ENCODE results near the gene KCNG4.

KCNG4 gene

GRCh38 chr16:84181144-84181915 lies 58.5 kb downstream of the KCNG4 start:
- DNase-seq, result no peak

- no peak for DNase-seq
Measured at GRCh38 chr16:84180519-84181140, 59.2 kb downstream of the KCNG4 start.

- no peak for DNase-seq
Measured at GRCh38 chr16:84179612-84180320, 60.0 kb downstream of the KCNG4 start.

DNA sequence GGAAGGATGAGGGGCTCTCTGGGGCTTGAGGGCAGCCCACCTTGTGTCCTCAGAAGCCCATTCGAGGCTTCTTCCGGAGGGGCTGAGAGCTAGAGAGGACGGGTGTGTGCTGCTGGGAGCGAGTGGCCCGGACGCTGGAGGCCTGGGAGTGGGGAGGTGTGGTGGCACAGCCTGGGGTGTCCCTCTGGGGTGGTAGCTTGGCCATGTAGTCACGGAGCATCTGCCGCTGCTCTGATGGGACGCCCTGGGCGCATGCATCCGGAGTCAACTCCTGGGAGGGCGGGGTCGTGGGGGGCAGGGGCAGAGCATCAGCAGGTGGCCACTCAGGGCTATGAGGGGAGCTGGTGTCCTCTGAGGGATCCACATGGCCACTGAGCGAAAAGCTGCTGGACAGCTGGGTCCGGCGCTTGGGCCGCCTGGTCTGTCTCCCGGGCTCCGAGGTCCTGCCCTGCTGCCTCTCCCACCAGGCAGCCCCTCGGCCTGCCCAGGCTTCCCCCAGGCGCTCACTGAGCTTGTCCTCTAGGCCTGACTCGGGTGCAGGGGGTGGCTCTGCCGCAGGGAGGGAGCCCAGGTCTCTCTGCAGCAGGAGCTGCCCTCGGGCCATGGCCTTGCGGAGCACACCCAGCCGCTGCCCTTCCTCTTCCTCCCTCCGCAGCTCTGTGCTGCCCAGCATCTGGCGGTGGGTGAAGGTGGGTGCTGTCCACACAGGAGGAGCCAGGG lies 60.8 kb downstream of the KCNG4 start:
- no peak for DNase-seq

DNA sequence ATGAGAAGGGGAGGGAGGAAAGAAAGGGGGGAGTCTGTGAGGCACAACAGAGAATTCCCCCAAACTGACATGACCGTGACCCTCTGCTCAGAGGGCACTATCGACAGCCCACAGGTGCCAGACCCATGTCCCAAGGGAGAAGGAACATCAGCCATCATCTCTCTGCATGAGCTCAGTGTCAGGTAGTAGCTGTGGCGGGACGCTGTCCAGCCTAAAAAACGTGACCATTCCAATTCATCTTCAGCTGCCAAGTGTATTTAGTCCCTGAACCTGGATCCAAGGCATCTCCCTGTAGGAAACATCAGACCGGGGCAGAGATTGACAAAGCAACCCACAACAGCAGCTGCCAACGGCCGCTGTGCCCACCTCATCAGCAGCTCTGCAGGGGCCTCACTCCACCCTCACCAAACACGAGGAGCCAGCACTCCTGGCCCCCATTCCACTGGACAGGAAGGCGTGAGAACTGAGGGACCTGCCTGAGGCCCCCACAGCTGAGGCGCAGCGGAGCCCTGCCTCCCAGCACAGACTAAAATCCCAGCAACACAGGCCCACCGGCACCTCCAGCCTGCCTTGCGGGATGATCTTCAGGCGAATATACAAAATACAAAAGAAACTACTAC lies 61.6 kb downstream of the KCNG4 start:
- no peak for DNase-seq

DNA sequence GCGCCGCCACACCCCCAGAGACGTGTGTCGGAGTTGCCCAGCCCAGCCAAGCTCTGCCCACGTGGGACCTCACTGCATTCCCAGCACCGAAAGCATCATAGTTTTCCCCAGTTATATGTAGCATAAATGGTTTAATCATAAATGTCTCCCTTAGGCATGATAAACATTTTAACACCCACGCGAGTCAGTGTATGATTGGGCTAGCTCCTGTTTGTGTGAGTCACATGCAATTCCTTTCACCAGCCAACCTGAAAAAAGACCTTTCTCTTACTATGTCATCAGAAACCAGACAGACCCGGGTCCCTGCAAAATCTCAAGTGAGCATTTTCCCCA lies 62.1 kb downstream of the KCNG4 start:
- no peak for DNase-seq

- no peak for DNase-seq
Measured at GRCh38 chr16:84176192-84177053, 63.4 kb downstream of the KCNG4 start.

GRCh38 chr16:84175350-84176081 lies 64.3 kb downstream of the KCNG4 start:
- peak; percentile 74 for DNase-seq

- DNase-seq, result no peak
Measured at GRCh38 chr16:84174396-84174795, 65.4 kb downstream of the KCNG4 start.

- DNase-seq, result no peak
Measured at GRCh38 chr16:84169765-84170310, 70.0 kb downstream of the KCNG4 start.

Data from hematopoietic multipotent progenitor cell treated with erythropoietin and hydrocortisone succinate and interleukin-3 and kit ligand, for 4 days (in vitro differentiated cells).